Esophagus muscularis mucosa (tissue), 4 donors: ENCODE measurements around the gene CDH4. TPM values are rescaled to one million over a fixed set of nuclear protein-coding genes. Genes with fewer than 3 reads are reported as not detected.

ENCODE experiments used
- DNase-seq: peaks from one replicate; pipeline ENCODE4 v3.0.0-alpha.2; 2017; ENCODE audit errors: extremely low spot score
- H3K27ac ChIP-seq, 4 donors: fragments of 200-600 bp; sonication (generic); replicated peaks in 1 of 4; 1 replicate in 3 of 4; 2 replicates in 1 of 4; pipeline ENCODE4 v1.5.1; 2016 to 2019; ENCODE audit warnings: mild to moderate bottlenecking in 1 of 4
- H3K27me3 ChIP-seq, 4 donors: fragments of 200-600 bp; sonication (generic); one replicate each; pipeline versions ENCODE4 v1.5.1 to v1.6.0; 2016 to 2019
- H3K36me3 ChIP-seq, 4 donors: fragments of 200-600 bp; sonication (generic); one replicate each; pipeline ENCODE4 v1.5.1; 2016 to 2019
- H3K4me1 ChIP-seq, 4 donors: fragments of 200-600 bp; sonication (generic); one replicate each; pipeline ENCODE4 v1.5.1; 2016 to 2019
- H3K4me3 ChIP-seq, 4 donors: fragments of 200-600 bp; sonication (generic); 1 replicate in 2 of 4; 2 replicates in 2 of 4; pipeline ENCODE4 v1.5.1; 2016 to 2019; ENCODE audit warnings: mild to moderate bottlenecking in 4 of 4, moderate library complexity in 1 of 4
- H3K9me3 ChIP-seq, 4 donors: fragments of 200-600 bp; sonication (generic); 1 replicate in 3 of 4; 2 replicates in 1 of 4; pipeline ENCODE4 v1.5.1; 2016 to 2019
- CTCF ChIP-seq, 3 experiments: fragments of 200-600 bp in 2 of 3; fragments of 450-650 bp in 1 of 3; sonication (generic) in 2 of 3; IDR thresholded peaks; one replicate each; pipeline ENCODE4 v1.5.1; 2017 to 2019; ENCODE audit warnings: antibody characterized with exemption in 3 of 3, mild to moderate bottlenecking in 2 of 3, moderate library complexity in 1 of 3
- EP300 ChIP-seq: sonication (generic); formaldehyde crosslinking; IDR thresholded peaks from one replicate; pipeline ENCODE4 v1.6.1; 2017; ENCODE audit warnings: antibody characterized with exemption
- POLR2A ChIP-seq: fragments of 450-650 bp; IDR thresholded peaks from one replicate; pipeline ENCODE4 v1.6.1; 2017; ENCODE audit warnings: antibody characterized with exemption, moderate library complexity, mild to moderate bottlenecking, low read depth
- POLR2AphosphoS5 ChIP-seq, 2 donors: sonication (generic); formaldehyde crosslinking; IDR thresholded peaks; one replicate each; pipeline ENCODE4 v1.6.1; 2017; ENCODE audit warnings: antibody characterized with exemption in 2 of 2
- WGBS: methylation state at CpG from one replicate; pipeline ENCODE4 v1.1.5; 2018; 5-methylcytosine and 5-hydroxymethylcytosine counted together
- intact Hi-C: fragments of 100-400 bp; cut with DNase I; formaldehyde crosslinking; loops from one replicate; pipeline ENCODE4 v1.15.1; 2023
- total RNA-seq, 4 donors: library from RNA; depleted of rRNA; stranded (reverse); fragments of >200 nt; gene quantifications; one replicate each; pipeline versions ENCODE4 v1.1.0 to v1.2.1, GENCODE V29; 2016

CDH4 gene
- total RNA-seq, 4 donors from 2014 or later, result 0.42 to 1.3 (median 0.48) TPM

- Histone ChIP-seq H3K4me1 (no peaks in the 10 kb centered on the region), H3K9me3 (no peaks in the 10 kb centered on the region), H3K4me3 (no peak overlapping the region), H3K36me3 (no peaks in the 10 kb centered on the region), H3K27me3 (peaks cover 0 to 16% (median 0%) of the 10 kb centered on the region in 4 donors), H3K27ac (no peak overlapping the region)
- intact Hi-C loops, result no loop called here
- 83% methylated on average over 5 of the region's 5 CpGs for WGBS
- no peak for TF ChIP-seq POLR2AphosphoS5 (IDR thresholded peaks at IDR 0.05)
- DNase-seq, result no peak
Measured at GRCh38 chr20:61821735-61822134, 569.7 kb downstream of the CDH4 start.

GRCh38 chr20:61822396-61822795, 570.3 kb downstream of the CDH4 start:
- intact Hi-C loops, result no loop called here
- no peak for TF ChIP-seq CTCF (IDR thresholded peaks at IDR 0.05)
- no peak for TF ChIP-seq EP300
- no peak for TF ChIP-seq POLR2AphosphoS5 (IDR thresholded peaks at IDR 0.05)
- TF ChIP-seq POLR2A, result no peak
- 91% methylated on average over 11 of the region's 12 CpGs for WGBS

GRCh38 chr20:61823242-61823641, 571.2 kb downstream of the CDH4 start:
- no peaks in the 10 kb centered on the region for H3K36me3 ChIP-seq
- DNase-seq, result no peak
- no peak overlapping the region for H3K27ac ChIP-seq
- H3K27me3 ChIP-seq, result peaks cover 0 to 16% (median 0%) of the 10 kb centered on the region in 4 donors
- TF ChIP-seq EP300, result no peak
- no peak for TF ChIP-seq POLR2AphosphoS5 (IDR thresholded peaks at IDR 0.05)
- no peak for TF ChIP-seq POLR2A
- TF ChIP-seq CTCF (IDR thresholded peaks at IDR 0.05), result no peak
- H3K9me3 ChIP-seq, result no peaks in the 10 kb centered on the region
- no peaks in the 10 kb centered on the region for H3K4me1 ChIP-seq
- intact Hi-C loops, result no loop called here
- H3K4me3 ChIP-seq, result no peak overlapping the region
- 74% methylated on average over 2 of the region's 2 CpGs for WGBS

More at GRCh38 chr20:61822396-61822795, 570.3 kb downstream of the CDH4 start:
- Histone ChIP-seq H3K36me3 (no peaks in the 10 kb centered on the region), H3K27ac (no peak overlapping the region), H3K4me1 (no peaks in the 10 kb centered on the region), H3K9me3 (no peaks in the 10 kb centered on the region), H3K27me3 (peaks cover 0 to 16% (median 0%) of the 10 kb centered on the region in 4 donors), H3K4me3 (no peak overlapping the region)
- no peak for DNase-seq

- TF ChIP-seq CTCF (IDR thresholded peaks at IDR 0.05) (no peak), EP300 (no peak), POLR2A (no peak), POLR2AphosphoS5 (IDR thresholded peaks at IDR 0.05) (no peak)
- Histone ChIP-seq H3K27ac (no peak overlapping the region), H3K36me3 (no peaks in the 10 kb centered on the region), H3K9me3 (no peaks in the 10 kb centered on the region), H3K4me3 (no peak overlapping the region), H3K4me1 (no peaks in the 10 kb centered on the region), H3K27me3 (peaks cover 0 to 44% (median 2%) of the 10 kb centered on the region in 4 donors)
- 87% methylated on average over 5 of the region's 14 CpGs for whole genome bisulfite sequencing
- intact Hi-C loops, result no loop called here
- DNase-seq, result no peak
Measured at GRCh38 chr20:61828891-61829290, 576.8 kb downstream of the CDH4 start.

- Histone ChIP-seq H3K4me1 (no peaks in the 10 kb centered on the region), H3K4me3 (no peak overlapping the region), H3K9me3 (no peaks in the 10 kb centered on the region), H3K36me3 (no peaks in the 10 kb centered on the region), H3K27ac (no peak overlapping the region), H3K27me3 (peaks cover 0 to 44% (median 2%) of the 10 kb centered on the region in 4 donors)
- TF ChIP-seq EP300 (no peak), CTCF (IDR thresholded peaks at IDR 0.05) (no peak), POLR2AphosphoS5 (IDR thresholded peaks at IDR 0.05) (no peak), POLR2A (no peak)
- no peak for DNase-seq
- WGBS, result 87% methylated on average over 8 of the region's 17 CpGs
- intact Hi-C loops, result no loop called here
Measured at GRCh38 chr20:61829526-61829925, 577.5 kb downstream of the CDH4 start.
